PFSK-1 (cell line): ENCODE data around the gene UMODL1.

Experiments used
- FOXP2 ChIP-seq: optimal IDR thresholded peaks from 2 replicates; pipeline ENCODE3; 2011; ENCODE audit warnings: borderline replicate concordance, control low read depth, inconsistent platforms; ENCODE audit not compliant: insufficient read depth; ENCODE audit errors: extremely low read length, extremely low read depth
- POLR2AphosphoS5 ChIP-seq: IDR thresholded peaks from 2 replicates; pipeline ENCODE4 v1.6.1; 2012; ENCODE audit warnings: low read depth, mild to moderate bottlenecking, control low read depth, low read length, moderate library complexity
- REST ChIP-seq, 2 experiments: IDR thresholded peaks; 2 replicates each; pipeline versions ENCODE4 v1.6.1 to v1.8.0; 2011 to 2012; ENCODE audit warnings: low read depth in 2 of 2, low read length in 2 of 2, control low read depth in 1 of 2, inconsistent platforms in 1 of 2, mild to moderate bottlenecking in 1 of 2, moderate library complexity in 1 of 2; ENCODE audit not compliant: insufficient read depth in 1 of 2
- SIN3A ChIP-seq: IDR thresholded peaks from 2 replicates; pipeline ENCODE4 v1.6.1; 2012; ENCODE audit warnings: mild to moderate bottlenecking, low read length, moderate library complexity, borderline replicate concordance; ENCODE audit not compliant: insufficient read depth
- TAF1 ChIP-seq: IDR thresholded peaks from 2 replicates; pipeline ENCODE4 v1.6.1; 2012; ENCODE audit warnings: low read length, control low read depth, borderline replicate concordance; ENCODE audit not compliant: insufficient read depth

Gene UMODL1

GRCh38 chr21:42183374-42184266, 112.5 kb downstream of the UMODL1 start:
- TF ChIP-seq REST (IDR thresholded peaks at IDR 0.05; ENCODE audit: insufficient read depth in 1 of 2, low read depth in 2 of 2, low read length in 2 of 2) (no peak), SIN3A (no peak), FOXP2 (no peak)

- TF ChIP-seq TAF1 (no peak), POLR2AphosphoS5 (no peak), SIN3A (no peak), REST (IDR thresholded peaks at IDR 0.05; ENCODE audit: insufficient read depth in 1 of 2, low read depth in 2 of 2, low read length in 2 of 2) (no peak), FOXP2 (no peak)
These were observed 115.5 kb downstream of the UMODL1 start for GRCh38 chr21:42186591-42186990.

- TF ChIP-seq SIN3A, result no peak
- no peak for TF ChIP-seq POLR2AphosphoS5
These were observed 117.0 kb downstream of the UMODL1 start for GRCh38 chr21:42187976-42188653.

- no peak for TF ChIP-seq SIN3A
- TF ChIP-seq FOXP2, result no peak
- no peak for TF ChIP-seq POLR2AphosphoS5
- no peak for TF ChIP-seq TAF1
- TF ChIP-seq REST (IDR thresholded peaks at IDR 0.05; ENCODE audit: insufficient read depth in 1 of 2, low read depth in 2 of 2, low read length in 2 of 2), result no peak
These were observed 117.5 kb downstream of the UMODL1 start for GRCh38 chr21:42188663-42189062.

GRCh38 chr21:42189431-42189830, 118.3 kb downstream of the UMODL1 start:
- TF ChIP-seq POLR2AphosphoS5, result no peak
- TF ChIP-seq FOXP2, result no peak
- TF ChIP-seq TAF1, result no peak
- TF ChIP-seq SIN3A, result no peak
- no peak for TF ChIP-seq REST (IDR thresholded peaks at IDR 0.05; ENCODE audit: insufficient read depth in 1 of 2, low read depth in 2 of 2, low read length in 2 of 2)
